PC-3 (cell line): ENCODE results near the gene AKT1. TPM values are rescaled to one million over a fixed set of nuclear protein-coding genes. Genes with fewer than 3 reads are reported as not detected.

Experiments
- ATAC-seq: fragments of 200-7000 bp; cut with Tn5 transposase; 2 replicates; pipeline ENCODE4 v1.9.1; 2020; ENCODE audit warnings: mild to moderate bottlenecking, moderate library complexity
- BruUV-seq: library from RNA; stranded (reverse); fragments of 400-500 nt; replicated peaks from 2 replicates; lab custom pipeline; 2021; lab: Mats Ljungman, UMichigan
- CTCF ChIA-PET: fragments of 300-600 bp; sonication (Branson Sonifier 250); formaldehyde crosslinking; loops from one replicate; lab custom pipeline; 2022; ENCODE audit warnings: antibody characterized with exemption; lab: Charles Lee
- POLR2A ChIA-PET: fragments of 300-600 bp; sonication (Branson Sonifier 250); formaldehyde crosslinking; loops from one replicate; lab custom pipeline; 2022; ENCODE audit warnings: antibody characterized with exemption; ENCODE audit not compliant: unreplicated experiment; lab: Charles Lee
- DNase-seq: peaks from one replicate; pipeline ENCODE4 v3.0.0-alpha.2; 2015
- H2AFZ ChIP-seq: fragments of 300-600 bp; sonication (generic); 2 replicates; pipeline ENCODE4 v1.6.0; 2016; ENCODE audit warnings: antibody characterized with exemption, low read length
- H3F3A ChIP-seq: fragments of 300-600 bp; sonication (generic); one replicate; pipeline ENCODE4 v1.6.0; 2017; ENCODE audit warnings: antibody characterized with exemption, low read length, control low read depth, mild to moderate bottlenecking; ENCODE audit not compliant: unreplicated experiment
- H3K27ac ChIP-seq: fragments of 300-600 bp; sonication (generic); 2 replicates; pipeline ENCODE4 v1.5.1; 2016; ENCODE audit warnings: mild to moderate bottlenecking, low read length
- H3K27me3 ChIP-seq: fragments of 300-600 bp; sonication (generic); 2 replicates; pipeline ENCODE4 v1.6.1; 2016; ENCODE audit warnings: low read length, mixed read lengths
- H3K36me3 ChIP-seq: fragments of 300-600 bp; sonication (generic); 2 replicates; pipeline ENCODE4 v1.6.1; 2016; ENCODE audit warnings: low read depth, mixed run types, low read length, mixed read lengths
- H3K4me1 ChIP-seq: fragments of 300-600 bp; sonication (generic); 2 replicates; pipeline ENCODE4 v1.5.1; 2016; ENCODE audit warnings: low read length; ENCODE audit not compliant: insufficient read depth
- H3K4me2 ChIP-seq: fragments of 300-600 bp; sonication (generic); 2 replicates; pipeline ENCODE4 v1.6.0; 2016; ENCODE audit warnings: low read length
- H3K4me3 ChIP-seq: fragments of 300-600 bp; sonication (generic); 2 replicates; pipeline ENCODE4 v1.5.1; 2016; ENCODE audit warnings: mild to moderate bottlenecking, low read length, mixed read lengths
- H3K79me2 ChIP-seq: fragments of 300-600 bp; sonication (generic); 2 replicates; pipeline ENCODE4 v1.6.1; 2017; ENCODE audit warnings: low read length, mixed read lengths
- H3K9ac ChIP-seq: fragments of 300-600 bp; sonication (generic); 2 replicates; pipeline ENCODE4 v1.6.0; 2016; ENCODE audit warnings: mild to moderate bottlenecking, low read length
- H3K9me2 ChIP-seq: fragments of 300-600 bp; sonication (generic); replicated peaks from 2 replicates; pipeline ENCODE4 v1.6.1; 2016; ENCODE audit warnings: mixed run types, low read length, mixed read lengths
- H3K9me3 ChIP-seq: fragments of 300-600 bp; sonication (generic); 2 replicates; pipeline ENCODE4 v1.6.1; 2016; ENCODE audit warnings: low read length, mixed read lengths
- H4K20me1 ChIP-seq: fragments of 300-600 bp; sonication (generic); 2 replicates; pipeline ENCODE4 v1.6.1; 2016; ENCODE audit warnings: low read length, mixed read lengths
- EZH2 ChIP-seq: fragments of 300-600 bp; sonication (generic); IDR thresholded peaks from one replicate; pipeline ENCODE4 v1.6.1; 2017; ENCODE audit warnings: antibody characterized with exemption, mild to moderate bottlenecking, low read length; ENCODE audit not compliant: unreplicated experiment
- EZH2phosphoT487 ChIP-seq: fragments of 300-600 bp; sonication (generic); IDR thresholded peaks from 2 replicates; pipeline ENCODE4 v1.6.1; 2018; ENCODE audit warnings: mild to moderate bottlenecking, antibody characterized with exemption, low read length, borderline replicate concordance
- intact Hi-C: fragments of 100-400 bp; cut with micrococcal nuclease; formaldehyde crosslinking; loops from 2 replicates; pipeline ENCODE4 v1.9.0; 2023
- total RNA-seq: library from RNA; depleted of rRNA; stranded (reverse); fragments of >200 nt; gene quantifications from 2 replicates; pipeline ENCODE4 v1.2.3, GENCODE V29; 2014
- TF ChIP-seq, protein P1 (sequence below): fragments of 300-600 bp; sonication (generic); conservative IDR thresholded peaks from 2 replicates; pipeline ENCODE4 v1.5.1; 2017; ENCODE audit warnings: antibody characterized with exemption, low read depth, mild to moderate bottlenecking, low read length

The AKT1 gene
- total RNA-seq, 1 experiment from 2014 or later: 196 TPM

DNA sequence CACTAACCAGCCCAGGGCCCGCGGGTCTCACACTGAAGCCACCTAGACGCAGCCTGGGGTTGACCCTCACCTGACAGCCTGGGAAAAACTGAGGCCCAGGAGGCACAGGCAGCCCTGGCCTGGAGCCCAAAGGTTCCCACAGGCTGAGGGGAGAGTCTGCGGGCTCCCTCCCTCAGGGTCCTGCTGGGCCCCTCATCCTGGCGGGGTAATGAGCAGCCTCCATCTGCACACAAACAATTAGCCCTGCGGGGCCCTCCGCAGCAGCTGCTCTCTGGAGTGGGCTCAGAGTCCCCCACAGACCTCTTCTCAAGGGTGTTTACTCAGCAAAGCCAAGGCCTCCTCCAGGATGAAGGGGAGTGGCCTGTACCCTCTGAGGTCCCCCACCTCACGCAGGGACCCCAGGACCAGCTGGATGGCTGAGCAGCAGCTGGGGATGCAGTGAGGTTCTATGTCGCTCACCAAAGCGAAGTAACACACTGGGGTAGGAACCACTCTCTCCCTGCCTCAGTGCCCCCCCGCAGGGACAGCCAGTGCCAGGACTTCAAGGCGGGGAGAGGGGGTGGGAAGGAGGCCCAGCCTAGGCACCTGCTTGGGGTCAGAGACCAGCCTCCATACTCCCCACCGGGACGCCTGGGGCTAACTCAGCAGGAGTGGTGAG is 7.3 kb downstream of the AKT1 start:
- no peak overlapping the region for H3K27ac ChIP-seq
- BruUV-seq: no TSS peak
- H3K36me3 ChIP-seq: peaks cover 4% of the 10 kb centered on the region; the same call in 1 of the 2 replicates
- H2AFZ ChIP-seq: no peak overlapping the region
- H3K4me2 ChIP-seq: no peak overlapping the region
- TF ChIP-seq EZH2phosphoT487 (no peak), EZH2 (no peak)
- TF ChIP-seq, protein P1, sequence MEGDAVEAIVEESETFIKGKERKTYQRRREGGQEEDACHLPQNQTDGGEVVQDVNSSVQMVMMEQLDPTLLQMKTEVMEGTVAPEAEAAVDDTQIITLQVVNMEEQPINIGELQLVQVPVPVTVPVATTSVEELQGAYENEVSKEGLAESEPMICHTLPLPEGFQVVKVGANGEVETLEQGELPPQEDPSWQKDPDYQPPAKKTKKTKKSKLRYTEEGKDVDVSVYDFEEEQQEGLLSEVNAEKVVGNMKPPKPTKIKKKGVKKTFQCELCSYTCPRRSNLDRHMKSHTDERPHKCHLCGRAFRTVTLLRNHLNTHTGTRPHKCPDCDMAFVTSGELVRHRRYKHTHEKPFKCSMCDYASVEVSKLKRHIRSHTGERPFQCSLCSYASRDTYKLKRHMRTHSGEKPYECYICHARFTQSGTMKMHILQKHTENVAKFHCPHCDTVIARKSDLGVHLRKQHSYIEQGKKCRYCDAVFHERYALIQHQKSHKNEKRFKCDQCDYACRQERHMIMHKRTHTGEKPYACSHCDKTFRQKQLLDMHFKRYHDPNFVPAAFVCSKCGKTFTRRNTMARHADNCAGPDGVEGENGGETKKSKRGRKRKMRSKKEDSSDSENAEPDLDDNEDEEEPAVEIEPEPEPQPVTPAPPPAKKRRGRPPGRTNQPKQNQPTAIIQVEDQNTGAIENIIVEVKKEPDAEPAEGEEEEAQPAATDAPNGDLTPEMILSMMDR: no peak
- no peaks in the 10 kb centered on the region for H3F3A ChIP-seq
- H4K20me1 ChIP-seq: peaks cover 16% of the 10 kb centered on the region
- ATAC-seq (no peak), DNase-seq (no peak)
- no peaks in the 10 kb centered on the region; the same call in 1 of the 2 replicates for H3K4me1 ChIP-seq
- ChIA-PET CTCF (no interaction called here), POLR2A (no interaction called here)
- H3K79me2 ChIP-seq: peaks cover 52% of the 10 kb centered on the region
- no peak overlapping the region for H3K4me3 ChIP-seq
- H3K9ac ChIP-seq: no peak overlapping the region
- intact Hi-C loops: no loop called here
- H3K27me3 ChIP-seq: no peaks in the 10 kb centered on the region
- H3K9me2 ChIP-seq: no peaks in the 10 kb centered on the region
- no peaks in the 10 kb centered on the region for H3K9me3 ChIP-seq

DNA sequence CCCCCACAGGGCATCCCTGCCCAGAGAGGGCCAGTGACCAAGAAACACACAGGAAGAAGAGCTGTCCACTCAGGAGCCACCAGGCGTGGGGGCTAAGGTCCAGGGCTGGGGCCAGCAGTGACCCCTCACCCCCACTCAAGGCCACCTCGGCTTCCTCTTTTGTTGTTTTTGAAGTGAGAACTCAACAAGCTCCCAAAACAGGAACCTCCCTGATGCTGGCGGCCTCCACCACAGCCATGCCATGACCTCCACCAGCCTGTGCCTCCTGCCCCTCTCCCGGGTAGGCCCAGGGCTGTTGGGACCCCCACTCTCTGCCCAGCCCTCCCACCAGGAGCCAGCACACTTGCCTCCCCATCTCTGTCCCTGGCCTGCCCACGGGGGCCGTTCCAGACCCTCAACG is 7.8 kb downstream of the AKT1 start:
- H3K9ac ChIP-seq: no peak overlapping the region
- no TSS peak for BruUV-seq
- H3K79me2 ChIP-seq: peaks cover 47% of the 10 kb centered on the region
- H2AFZ ChIP-seq: no peak overlapping the region
- peaks cover 4% of the 10 kb centered on the region; the same call in 1 of the 2 replicates for H3K36me3 ChIP-seq
- intact Hi-C loops: no loop called here
- H3K27me3 ChIP-seq: no peaks in the 10 kb centered on the region
- H3K4me1 ChIP-seq: no peaks in the 10 kb centered on the region
- DNase-seq: no peak
- H3K4me3 ChIP-seq: no peak overlapping the region
- H3K9me3 ChIP-seq: no peaks in the 10 kb centered on the region
- H3K27ac ChIP-seq: no peak overlapping the region
- no peaks in the 10 kb centered on the region for H3F3A ChIP-seq
- peaks cover 12% of the 10 kb centered on the region for H4K20me1 ChIP-seq
- H3K4me2 ChIP-seq: no peak overlapping the region
- TF ChIP-seq, protein P1: no peak
- TF ChIP-seq EZH2phosphoT487: no peak
- no peak for TF ChIP-seq EZH2
- no peaks in the 10 kb centered on the region for H3K9me2 ChIP-seq
- POLR2A ChIA-PET: no interaction called here
- no peak for ATAC-seq
- CTCF ChIA-PET: no interaction called here
